Measurements from ENCODE around the gene TNFSF12.

Gene TNFSF12

DNA sequence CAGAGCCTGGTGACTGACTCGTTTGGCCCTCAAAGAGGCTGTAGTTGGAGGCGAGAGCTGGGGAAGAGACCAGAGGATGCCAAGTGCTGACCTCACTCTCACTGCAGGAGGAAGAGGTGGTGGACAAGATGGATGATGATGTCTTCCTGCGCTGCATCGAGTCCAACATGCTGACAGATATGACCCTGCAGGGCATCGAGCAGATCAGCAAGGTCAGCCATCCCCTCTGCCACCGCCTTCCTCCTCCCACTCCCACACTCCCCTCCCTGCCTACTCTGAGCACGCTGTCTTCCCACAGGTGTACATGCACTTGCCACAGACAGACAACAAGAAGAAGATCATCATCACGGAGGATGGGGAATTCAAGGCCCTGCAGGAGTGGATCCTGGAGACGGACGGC lies 37.8 kb upstream of the TNFSF12 start:
- Histone ChIP-seq H3K9me2 (ENCODE audit: low read depth, low read length) (no peaks in the 10 kb centered on the region), H3K4me2 (ENCODE audit: low read length) (no peak overlapping the region), H3K79me2 (ENCODE audit: insufficient read depth, low read length) (no peaks in the 10 kb centered on the region), H3K27ac (ENCODE audit: low read depth, low read length, poor library complexity, severe bottlenecking) (no peak overlapping the region), H2AFZ (ENCODE audit: low read length) (no peak overlapping the region), H3K36me3 (ENCODE audit: insufficient read depth, low read length) (peaks cover 77% of the 10 kb centered on the region), H3K9me3 (ENCODE audit: low read length) (no peaks in the 10 kb centered on the region), H3K4me3 (ENCODE audit: low read depth, low read length, poor library complexity, severe bottlenecking) (no peak overlapping the region), H3K9ac (ENCODE audit: low read length) (no peak overlapping the region), H3K4me1 (ENCODE audit: insufficient read depth, low read length, severe bottlenecking) (no peaks in the 10 kb centered on the region), H3K27me3 (ENCODE audit: insufficient read depth, low read length) (no peaks in the 10 kb centered on the region), H3F3A (ENCODE audit: insufficient read depth, low read length) (no peaks in the 10 kb centered on the region), H4K20me1 (ENCODE audit: insufficient read depth, low read length) (no peaks in the 10 kb centered on the region)
- TF ChIP-seq, protein P1, sequence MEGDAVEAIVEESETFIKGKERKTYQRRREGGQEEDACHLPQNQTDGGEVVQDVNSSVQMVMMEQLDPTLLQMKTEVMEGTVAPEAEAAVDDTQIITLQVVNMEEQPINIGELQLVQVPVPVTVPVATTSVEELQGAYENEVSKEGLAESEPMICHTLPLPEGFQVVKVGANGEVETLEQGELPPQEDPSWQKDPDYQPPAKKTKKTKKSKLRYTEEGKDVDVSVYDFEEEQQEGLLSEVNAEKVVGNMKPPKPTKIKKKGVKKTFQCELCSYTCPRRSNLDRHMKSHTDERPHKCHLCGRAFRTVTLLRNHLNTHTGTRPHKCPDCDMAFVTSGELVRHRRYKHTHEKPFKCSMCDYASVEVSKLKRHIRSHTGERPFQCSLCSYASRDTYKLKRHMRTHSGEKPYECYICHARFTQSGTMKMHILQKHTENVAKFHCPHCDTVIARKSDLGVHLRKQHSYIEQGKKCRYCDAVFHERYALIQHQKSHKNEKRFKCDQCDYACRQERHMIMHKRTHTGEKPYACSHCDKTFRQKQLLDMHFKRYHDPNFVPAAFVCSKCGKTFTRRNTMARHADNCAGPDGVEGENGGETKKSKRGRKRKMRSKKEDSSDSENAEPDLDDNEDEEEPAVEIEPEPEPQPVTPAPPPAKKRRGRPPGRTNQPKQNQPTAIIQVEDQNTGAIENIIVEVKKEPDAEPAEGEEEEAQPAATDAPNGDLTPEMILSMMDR (IDR thresholded peaks at IDR 0.05; ENCODE audit: low read length): no peak
- TF ChIP-seq EZH2 (IDR thresholded peaks at IDR 0.05; ENCODE audit: borderline replicate concordance, low read length): no peak

DNA sequence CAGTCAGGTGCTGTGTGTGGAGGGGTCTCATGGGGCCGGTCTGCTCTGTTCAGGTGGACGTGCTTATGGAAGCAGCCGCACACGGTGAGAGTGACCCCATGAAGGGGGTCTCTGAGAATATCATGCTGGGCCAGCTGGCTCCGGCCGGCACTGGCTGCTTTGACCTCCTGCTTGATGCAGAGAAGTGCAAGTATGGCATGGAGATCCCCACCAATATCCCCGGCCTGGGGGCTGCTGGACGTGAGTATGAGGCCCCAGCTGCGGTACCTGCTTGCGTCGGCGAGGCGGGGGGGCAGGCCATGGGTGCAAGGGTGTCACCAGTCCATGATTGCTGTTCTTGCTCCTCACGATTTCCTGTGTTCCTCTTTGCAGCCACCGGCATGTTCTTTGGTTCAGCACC lies 36.8 kb upstream of the TNFSF12 start:
- Histone ChIP-seq H3K27me3 (ENCODE audit: insufficient read depth, low read length) (no peaks in the 10 kb centered on the region), H4K20me1 (ENCODE audit: insufficient read depth, low read length) (no peaks in the 10 kb centered on the region), H3F3A (ENCODE audit: insufficient read depth, low read length) (no peaks in the 10 kb centered on the region), H3K36me3 (ENCODE audit: insufficient read depth, low read length) (peaks cover 67% of the 10 kb centered on the region), H3K79me2 (ENCODE audit: insufficient read depth, low read length) (no peaks in the 10 kb centered on the region), H2AFZ (ENCODE audit: low read length) (no peak overlapping the region), H3K9ac (ENCODE audit: low read length) (no peak overlapping the region), H3K4me1 (ENCODE audit: insufficient read depth, low read length, severe bottlenecking) (no peaks in the 10 kb centered on the region), H3K4me2 (ENCODE audit: low read length) (no peak overlapping the region), H3K9me2 (ENCODE audit: low read depth, low read length) (no peaks in the 10 kb centered on the region), H3K27ac (ENCODE audit: low read depth, low read length, poor library complexity, severe bottlenecking) (no peak overlapping the region), H3K9me3 (ENCODE audit: low read length) (no peaks in the 10 kb centered on the region), H3K4me3 (ENCODE audit: low read depth, low read length, poor library complexity, severe bottlenecking) (no peak overlapping the region)
- TF ChIP-seq, protein P1 (IDR thresholded peaks at IDR 0.05; ENCODE audit: low read length): no peak
- no peak for TF ChIP-seq EZH2 (IDR thresholded peaks at IDR 0.05; ENCODE audit: borderline replicate concordance, low read length)

DNA sequence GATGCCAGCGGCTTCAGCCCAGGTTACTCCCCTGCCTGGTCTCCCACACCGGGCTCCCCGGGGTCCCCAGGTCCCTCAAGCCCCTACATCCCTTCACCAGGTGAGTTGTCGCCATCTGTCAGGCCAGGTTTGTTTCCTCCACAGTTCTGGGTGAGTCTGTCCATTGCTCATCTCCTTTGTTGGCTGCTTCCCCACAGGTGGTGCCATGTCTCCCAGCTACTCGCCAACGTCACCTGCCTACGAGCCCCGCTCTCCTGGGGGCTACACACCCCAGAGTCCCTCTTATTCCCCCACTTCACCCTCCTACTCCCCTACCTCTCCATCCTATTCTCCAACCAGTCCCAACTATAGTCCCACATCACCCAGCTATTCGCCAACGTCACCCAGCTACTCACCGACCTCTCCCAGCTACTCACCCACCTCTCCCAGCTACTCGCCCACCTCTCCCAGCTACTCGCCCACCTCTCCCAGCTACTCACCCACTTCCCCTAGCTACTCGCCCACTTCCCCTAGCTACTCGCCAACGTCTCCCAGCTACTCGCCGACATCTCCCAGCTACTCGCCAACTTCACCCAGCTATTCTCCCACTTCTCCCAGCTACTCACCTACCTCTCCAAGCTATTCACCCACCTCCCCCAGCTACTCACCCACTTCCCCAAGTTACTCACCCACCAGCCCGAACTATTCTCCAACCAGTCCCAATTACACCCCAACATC lies 35.9 kb upstream of the TNFSF12 start:
- H3K27ac ChIP-seq (ENCODE audit: low read depth, low read length, poor library complexity, severe bottlenecking): no peak overlapping the region
- no peaks in the 10 kb centered on the region for H3K9me2 ChIP-seq (ENCODE audit: low read depth, low read length)
- no peaks in the 10 kb centered on the region for H3F3A ChIP-seq (ENCODE audit: insufficient read depth, low read length)
- H3K9ac ChIP-seq (ENCODE audit: low read length): no peak overlapping the region
- H3K27me3 ChIP-seq (ENCODE audit: insufficient read depth, low read length): no peaks in the 10 kb centered on the region
- TF ChIP-seq, protein P1 (IDR thresholded peaks at IDR 0.05; ENCODE audit: low read length): no peak
- no peak for TF ChIP-seq EZH2 (IDR thresholded peaks at IDR 0.05; ENCODE audit: borderline replicate concordance, low read length)
- no peak overlapping the region for H3K4me2 ChIP-seq (ENCODE audit: low read length)
- H3K4me1 ChIP-seq (ENCODE audit: insufficient read depth, low read length, severe bottlenecking): no peaks in the 10 kb centered on the region
- no peaks in the 10 kb centered on the region for H3K79me2 ChIP-seq (ENCODE audit: insufficient read depth, low read length)
- H2AFZ ChIP-seq (ENCODE audit: low read length): no peak overlapping the region
- H3K9me3 ChIP-seq (ENCODE audit: low read length): no peaks in the 10 kb centered on the region
- no peak overlapping the region for H3K4me3 ChIP-seq (ENCODE audit: low read depth, low read length, poor library complexity, severe bottlenecking)
- no peaks in the 10 kb centered on the region for H4K20me1 ChIP-seq (ENCODE audit: insufficient read depth, low read length)
- H3K36me3 ChIP-seq (ENCODE audit: insufficient read depth, low read length): peaks cover 59% of the 10 kb centered on the region

Data from OCI-LY1 (cell line).